GM12801 (cell line): Measurements from ENCODE around the gene GSTK1.

Experiments
- TF ChIP-seq, protein P1 (sequence below): IDR thresholded peaks from one replicate; pipeline ENCODE4 v1.5.1; 2011; ENCODE audit warnings: control low read depth; ENCODE audit not compliant: insufficient read length; ENCODE audit errors: extremely low read depth

Gene GSTK1

DNA sequence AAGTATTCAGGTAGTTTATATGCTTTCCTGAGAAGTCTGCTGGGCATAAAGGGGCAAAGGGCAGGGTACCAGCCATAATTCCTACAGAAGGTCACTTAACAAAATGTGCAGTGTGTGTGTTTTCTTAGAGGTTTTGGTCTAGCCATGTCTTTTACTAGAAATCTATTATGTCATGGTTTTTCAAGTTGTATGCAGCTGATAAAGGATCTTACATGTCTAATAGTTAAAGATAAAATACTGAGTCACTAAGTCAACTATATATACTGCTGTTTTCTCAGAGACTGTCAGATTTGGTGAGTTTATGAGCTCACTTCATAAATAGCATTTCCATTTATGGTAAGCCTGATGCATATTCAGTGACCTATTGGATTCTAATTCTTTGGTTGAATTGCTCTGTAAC, 32.6 kb downstream of the GSTK1 start:
- TF ChIP-seq, protein P1, sequence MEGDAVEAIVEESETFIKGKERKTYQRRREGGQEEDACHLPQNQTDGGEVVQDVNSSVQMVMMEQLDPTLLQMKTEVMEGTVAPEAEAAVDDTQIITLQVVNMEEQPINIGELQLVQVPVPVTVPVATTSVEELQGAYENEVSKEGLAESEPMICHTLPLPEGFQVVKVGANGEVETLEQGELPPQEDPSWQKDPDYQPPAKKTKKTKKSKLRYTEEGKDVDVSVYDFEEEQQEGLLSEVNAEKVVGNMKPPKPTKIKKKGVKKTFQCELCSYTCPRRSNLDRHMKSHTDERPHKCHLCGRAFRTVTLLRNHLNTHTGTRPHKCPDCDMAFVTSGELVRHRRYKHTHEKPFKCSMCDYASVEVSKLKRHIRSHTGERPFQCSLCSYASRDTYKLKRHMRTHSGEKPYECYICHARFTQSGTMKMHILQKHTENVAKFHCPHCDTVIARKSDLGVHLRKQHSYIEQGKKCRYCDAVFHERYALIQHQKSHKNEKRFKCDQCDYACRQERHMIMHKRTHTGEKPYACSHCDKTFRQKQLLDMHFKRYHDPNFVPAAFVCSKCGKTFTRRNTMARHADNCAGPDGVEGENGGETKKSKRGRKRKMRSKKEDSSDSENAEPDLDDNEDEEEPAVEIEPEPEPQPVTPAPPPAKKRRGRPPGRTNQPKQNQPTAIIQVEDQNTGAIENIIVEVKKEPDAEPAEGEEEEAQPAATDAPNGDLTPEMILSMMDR = no peak

DNA sequence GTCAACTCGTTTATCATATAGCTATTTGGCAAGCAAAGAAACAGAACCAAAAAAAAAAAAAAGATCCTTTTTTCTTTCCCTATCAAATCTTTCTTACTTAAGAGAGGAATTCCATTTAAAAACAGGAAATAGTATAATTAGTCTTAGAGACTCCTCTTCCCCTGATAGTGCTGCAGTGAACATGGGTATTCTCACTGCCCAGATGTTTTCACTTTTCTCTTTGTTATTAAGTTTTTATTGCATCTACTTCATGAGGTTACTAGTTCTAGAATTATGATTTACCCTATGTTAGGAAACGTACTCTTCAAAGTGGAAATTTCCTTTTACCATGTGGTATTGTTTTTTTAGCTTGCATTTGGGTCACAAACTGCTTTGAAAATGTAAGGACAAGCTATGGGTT, 33.4 kb downstream of the GSTK1 start:
- TF ChIP-seq, protein P1 = no peak

DNA sequence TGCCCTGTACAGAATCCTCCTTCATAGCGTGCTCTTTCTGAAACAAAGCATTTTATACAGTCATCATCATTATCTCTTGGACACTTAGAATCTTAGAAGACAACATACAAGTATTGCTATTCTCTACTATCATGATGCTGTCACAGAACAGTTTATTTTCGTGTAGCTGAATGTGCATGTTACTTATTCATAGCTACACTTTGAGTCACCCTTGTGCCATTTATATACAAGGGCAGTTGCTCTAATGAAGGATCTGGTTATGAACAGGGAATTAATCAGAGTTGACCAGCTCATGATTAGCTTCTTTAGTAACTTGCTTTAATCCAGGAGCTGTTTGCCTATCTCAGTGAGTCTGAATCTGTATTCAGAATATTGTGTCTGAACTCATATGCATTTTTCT, 36.1 kb downstream of the GSTK1 start:
- TF ChIP-seq, protein P1 = no peak

DNA sequence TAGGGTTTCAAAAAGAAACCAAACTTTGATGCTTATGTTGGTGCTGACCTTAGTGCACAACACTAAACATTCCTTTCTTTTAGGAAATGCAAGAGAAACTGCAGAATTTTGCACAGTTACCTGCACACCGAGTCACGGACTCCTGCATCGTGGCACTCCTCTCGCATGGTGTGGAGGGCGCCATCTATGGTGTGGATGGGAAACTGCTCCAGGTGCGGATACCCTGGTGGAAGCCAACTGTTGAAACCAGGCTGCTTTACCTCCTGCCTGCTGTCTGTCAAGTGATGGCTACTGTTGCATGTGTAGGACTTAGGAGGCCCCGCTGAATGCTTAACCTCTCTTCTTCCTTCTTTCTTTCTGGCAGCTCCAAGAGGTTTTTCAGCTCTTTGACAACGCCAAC, 36.6 kb downstream of the GSTK1 start:
- TF ChIP-seq, protein P1 = no peak

DNA sequence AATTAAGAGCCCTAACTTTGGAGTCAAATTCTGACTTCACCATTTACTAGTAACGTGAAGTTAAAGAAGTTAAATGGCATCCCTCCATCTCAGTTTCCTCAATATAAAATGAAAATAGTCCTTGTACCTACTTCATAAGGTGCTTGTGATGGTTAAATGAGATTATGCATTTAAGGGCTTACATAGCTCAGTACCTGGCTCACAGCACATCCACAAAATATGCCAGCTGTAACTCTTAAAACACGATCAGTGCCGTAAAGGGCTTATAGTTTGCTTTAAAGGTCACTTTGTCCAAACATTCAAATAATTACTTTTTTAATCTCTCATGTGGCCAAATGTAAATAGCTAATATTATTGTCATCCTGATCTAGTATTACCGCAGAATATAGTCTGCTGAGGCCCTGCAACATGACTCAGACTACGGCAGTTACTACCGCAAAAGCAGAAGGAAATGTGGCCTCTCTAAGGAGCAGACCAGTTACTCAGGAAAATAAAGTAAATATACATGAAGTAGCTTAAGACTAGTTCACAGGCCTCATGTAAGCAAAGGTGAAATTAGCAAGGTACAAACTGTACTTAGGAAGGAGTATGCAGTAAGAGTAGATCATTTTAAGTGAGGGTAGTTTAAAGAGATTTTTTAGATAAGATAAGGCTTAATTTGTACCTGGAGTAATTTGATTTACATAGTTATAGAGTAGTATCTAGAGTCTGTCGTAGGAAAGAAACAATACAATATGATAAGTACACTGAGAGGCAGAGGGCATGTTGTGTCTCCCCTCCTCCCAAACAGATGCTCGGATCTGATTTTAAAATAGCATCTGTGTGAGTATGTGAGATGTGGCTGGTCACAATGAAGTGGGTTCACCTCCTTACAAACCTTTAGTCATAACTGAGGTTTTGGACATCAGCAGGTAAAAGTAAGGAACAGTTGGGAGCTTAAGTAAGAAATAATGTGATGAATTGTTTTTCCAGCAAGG, 38.0 kb downstream of the GSTK1 start:
- TF ChIP-seq, protein P1 = no peak

DNA sequence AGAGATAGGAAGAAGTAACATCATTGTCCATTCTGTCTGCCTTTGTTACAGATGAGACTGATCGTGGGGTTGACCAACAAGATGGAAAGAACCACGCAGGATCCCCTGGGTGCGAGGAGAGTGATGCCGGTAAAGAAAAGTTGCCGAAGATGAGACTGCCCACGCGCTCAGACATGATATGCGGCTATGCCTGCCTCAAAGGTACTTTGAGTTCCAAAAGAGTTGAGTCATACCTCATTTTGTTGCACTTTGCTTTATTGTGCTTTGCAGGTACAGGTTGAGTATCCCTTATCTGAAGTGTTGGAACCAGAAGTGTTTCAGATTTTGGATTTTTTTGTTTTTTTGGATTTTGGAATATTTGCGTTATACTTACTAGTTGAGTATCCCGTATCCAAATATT, 40.5 kb downstream of the GSTK1 start:
- TF ChIP-seq, protein P1 = no peak

DNA sequence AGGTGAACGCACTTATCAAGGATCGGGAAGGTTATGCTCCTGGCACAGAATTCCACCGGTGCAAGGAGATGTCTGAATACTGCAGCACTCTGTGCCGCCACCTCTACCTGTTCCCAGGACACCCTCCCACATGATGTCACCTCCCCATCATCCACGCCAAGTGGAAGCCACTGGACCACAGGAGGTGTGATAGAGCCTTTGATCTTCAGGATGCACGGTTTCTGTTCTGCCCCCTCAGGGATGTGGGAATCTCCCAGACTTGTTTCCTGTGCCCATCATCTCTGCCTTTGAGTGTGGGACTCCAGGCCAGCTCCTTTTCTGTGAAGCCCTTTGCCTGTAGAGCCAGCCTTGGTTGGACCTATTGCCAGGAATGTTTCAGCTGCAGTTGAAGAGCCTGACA, 41.7 kb downstream of the GSTK1 start:
- TF ChIP-seq, protein P1 = no peak
